ENCODE results near the gene ANXA3.

- TF ChIP-seq CTCF (IDR thresholded peaks at IDR 0.05; ENCODE audit: low read length) = no peak
- no peak for TF ChIP-seq EZH2 (optimal IDR thresholded peaks at IDR 0.05; ENCODE audit: low read depth, low read length)
- no peak for TF ChIP-seq EZH2phosphoT487 (IDR thresholded peaks at IDR 0.05; ENCODE audit: low read length)
These were observed 55.0 kb downstream of the ANXA3 start for GRCh38 chr4:78606530-78607095.
